HG03378 (cell line): ENCODE measurements around the gene PPIC.

ENCODE experiments used
- ATAC-seq: cut with Tn5 transposase; IDR thresholded peaks from one replicate; pipeline ENCODE4 v1.9.1; 2021; ENCODE audit warnings: mild to moderate bottlenecking, moderate library complexity; ENCODE audit not compliant: unreplicated experiment

The PPIC gene

GRCh38 chr5:123036391-123037103 is at the start of gene PPIC:
Gene PPIC (minus strand): TSS chr5:123036725. CDS start chr5:123036625, 100 bp downstream.
- ATAC-seq, result peak; percentile 42

- ATAC-seq, result no peak
Observed at GRCh38 chr5:123085638-123086286, 49.2 kb upstream of the PPIC start.

GRCh38 chr5:123084730-123085605 is 48.4 kb upstream of the PPIC start:
- ATAC-seq, result no peak

- ATAC-seq, result no peak
Observed at GRCh38 chr5:123083298-123083697, 46.8 kb upstream of the PPIC start.

- ATAC-seq, result no peak
Observed at GRCh38 chr5:123080215-123080614, 43.7 kb upstream of the PPIC start.

- no peak for ATAC-seq
Observed at GRCh38 chr5:123075521-123076163, 39.1 kb upstream of the PPIC start.

GRCh38 chr5:123068368-123068938 is 31.9 kb upstream of the PPIC start:
- ATAC-seq, result no peak

GRCh38 chr5:123066016-123066415 is 29.5 kb upstream of the PPIC start:
- no peak for ATAC-seq

- no peak for ATAC-seq
Observed at GRCh38 chr5:123059455-123059854, 22.9 kb upstream of the PPIC start.

- ATAC-seq, result no peak
Observed at GRCh38 chr5:123051206-123051605, 14.7 kb upstream of the PPIC start.

GRCh38 chr5:123047706-123048105 is 11.2 kb upstream of the PPIC start:
- no peak for ATAC-seq

GRCh38 chr5:123046222-123046621 is 9.7 kb upstream of the PPIC start:
- no peak for ATAC-seq

- ATAC-seq, result no peak
Observed at GRCh38 chr5:123044926-123045617, 8.5 kb upstream of the PPIC start.

GRCh38 chr5:123039673-123040072 is 3.1 kb upstream of the PPIC start:
- ATAC-seq, result no peak

GRCh38 chr5:123037104-123037418 is 536 bp upstream of the PPIC start:
- ATAC-seq, result no peak

GRCh38 chr5:123035918-123036390 is 571 bp downstream of the PPIC start:
- no peak for ATAC-seq

- ATAC-seq, result no peak
Observed at GRCh38 chr5:123035360-123035917, 1.1 kb downstream of the PPIC start.

- no peak for ATAC-seq
Observed at GRCh38 chr5:123033157-123033671, 3.3 kb downstream of the PPIC start.

GRCh38 chr5:123028222-123028621 is 8.3 kb downstream of the PPIC start:
- ATAC-seq, result no peak

- no peak for ATAC-seq
Observed at GRCh38 chr5:123014689-123015088, 21.8 kb downstream of the PPIC start.
